HG03064 (cell line): ENCODE measurements around the gene IFITM10.
"Not testable (repeated sequence)": the region's sequence is repeated elsewhere in the genome, so short reads cannot be mapped to it uniquely, and the experiment has no call there.

Source experiments
- ATAC-seq: cut with Tn5 transposase; IDR thresholded peaks from one replicate; pipeline ENCODE4 v1.9.1; 2021; ENCODE audit warnings: low read depth; ENCODE audit not compliant: unreplicated experiment

Gene IFITM10

GRCh38 chr11:1778141-1778911 lies 27.9 kb upstream of the IFITM10 start:
- no peak for ATAC-seq

GRCh38 chr11:1777737-1778136 lies 27.3 kb upstream of the IFITM10 start:
- ATAC-seq, result no peak

GRCh38 chr11:1776944-1777715 lies 26.7 kb upstream of the IFITM10 start:
- ATAC-seq, result no peak

DNA sequence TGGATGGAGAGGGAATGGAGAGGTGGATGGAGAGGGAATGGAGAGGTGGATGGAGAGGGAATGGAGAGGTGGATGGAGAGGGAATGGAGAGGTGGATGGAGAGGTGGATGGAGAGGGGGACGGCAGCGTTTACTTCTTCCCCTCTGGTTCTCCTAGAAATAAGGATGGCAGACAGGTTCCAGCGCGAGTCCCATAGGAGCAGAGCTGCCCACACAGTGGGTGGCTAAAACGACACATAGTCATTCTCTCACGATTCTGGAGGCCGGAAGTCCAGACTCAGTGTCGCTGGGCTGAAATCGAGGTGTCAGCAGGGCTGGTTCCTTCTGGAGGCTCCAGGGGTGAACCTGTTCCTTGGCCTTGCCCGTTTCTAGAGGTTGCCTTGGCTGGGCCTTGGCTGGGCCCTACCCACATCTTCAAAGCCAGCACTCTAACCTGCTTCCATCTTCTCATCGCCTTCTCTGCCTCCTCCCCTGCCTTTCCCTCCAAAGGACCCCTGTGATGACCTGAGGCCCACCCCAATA lies 26.0 kb upstream of the IFITM10 start:
- ATAC-seq, result no peak

GRCh38 chr11:1774886-1775285 lies 24.5 kb upstream of the IFITM10 start:
- ATAC-seq, result no peak

DNA sequence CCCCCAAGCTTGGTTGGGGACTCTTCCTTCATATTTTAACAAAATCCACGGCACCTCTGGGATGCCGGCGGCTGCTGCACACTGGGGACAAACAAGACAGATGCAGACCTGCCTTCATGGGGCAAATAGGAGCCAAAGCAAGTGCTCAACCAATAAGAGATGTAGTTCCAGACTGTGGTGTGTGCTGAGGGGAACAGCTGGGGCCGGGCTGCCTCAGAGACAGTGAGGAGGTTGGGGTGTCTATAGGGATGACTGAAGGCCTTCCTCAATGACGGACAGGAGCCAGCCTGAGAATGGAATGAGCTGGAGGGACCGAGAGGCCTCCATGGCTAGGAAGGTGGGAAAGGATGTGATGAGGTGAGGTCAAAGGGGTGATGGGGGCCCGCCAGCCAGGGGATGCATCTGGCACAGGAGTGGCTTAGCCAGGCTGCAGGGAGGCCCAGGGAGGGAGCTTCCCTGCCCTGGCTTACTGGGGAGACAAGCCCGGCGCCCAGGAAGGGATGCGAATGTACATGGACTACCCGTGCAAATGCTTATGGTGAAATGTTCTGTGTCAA lies 23.7 kb upstream of the IFITM10 start:
- ATAC-seq, result no peak

- no peak for ATAC-seq
Measured at GRCh38 chr11:1773131-1773993, 23.0 kb upstream of the IFITM10 start.

DNA sequence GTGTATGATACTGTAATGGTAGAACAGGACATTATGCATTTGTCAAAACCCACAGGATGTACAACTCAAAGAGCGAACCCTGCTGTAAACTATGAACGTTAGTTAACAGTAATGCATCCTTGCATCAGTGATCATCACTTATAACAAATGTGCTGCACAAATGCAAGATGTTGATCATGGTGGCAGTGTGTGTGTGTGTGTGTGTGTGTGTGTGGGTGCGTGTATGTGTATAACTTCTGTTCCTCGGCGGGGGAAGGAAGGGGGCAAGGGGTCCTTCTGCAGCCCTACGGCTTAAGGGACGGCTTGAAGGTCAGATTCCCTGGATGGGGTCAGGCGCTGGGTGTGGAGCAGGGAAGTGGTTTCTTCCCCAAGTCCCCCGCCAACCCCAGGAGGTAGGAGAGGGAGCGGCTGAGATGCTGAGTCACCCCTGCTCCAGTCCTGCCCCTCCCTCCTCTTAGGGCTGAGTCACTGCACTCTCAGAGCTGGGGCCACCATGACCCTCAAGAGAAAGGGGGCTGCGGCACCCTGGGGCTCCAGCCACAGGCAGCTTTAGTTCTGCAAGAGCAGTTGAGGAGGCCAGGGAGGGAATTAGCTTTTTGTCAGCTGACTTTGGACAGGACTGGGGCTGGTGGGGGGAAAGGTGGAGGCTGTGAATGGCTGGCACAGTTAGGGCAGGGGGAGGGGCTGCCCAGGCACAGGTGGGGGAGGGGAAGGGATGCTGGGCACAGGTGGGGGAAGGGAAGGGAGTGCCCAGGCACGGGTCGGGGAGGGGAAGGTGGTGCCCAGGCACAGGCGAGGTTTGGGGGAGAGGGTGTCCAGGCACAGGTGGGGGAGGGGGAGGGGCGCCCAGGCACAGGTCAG lies 22.1 kb upstream of the IFITM10 start:
- no peak for ATAC-seq

DNA sequence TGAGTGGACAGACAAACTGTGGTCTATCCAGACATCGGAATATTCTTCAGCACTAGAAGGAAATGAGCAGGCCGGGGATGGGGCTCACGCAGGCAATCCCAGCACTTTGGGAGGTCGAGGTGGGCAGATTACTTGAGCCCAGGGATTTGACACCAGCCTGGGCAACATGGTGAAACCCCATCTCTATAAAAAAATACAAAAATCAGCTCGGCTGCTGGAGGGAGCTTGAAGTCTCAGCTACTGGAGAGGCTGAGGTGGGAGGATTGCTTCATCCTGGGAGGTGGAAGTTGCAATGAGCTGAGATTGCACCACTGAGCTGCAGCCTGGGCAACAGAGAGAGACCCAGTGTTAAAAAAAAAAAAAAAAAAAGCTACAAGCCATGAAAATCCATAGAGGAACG lies 21.3 kb upstream of the IFITM10 start:
- no peak for ATAC-seq

- ATAC-seq, result no peak
Measured at GRCh38 chr11:1771273-1771672, 20.9 kb upstream of the IFITM10 start.

DNA sequence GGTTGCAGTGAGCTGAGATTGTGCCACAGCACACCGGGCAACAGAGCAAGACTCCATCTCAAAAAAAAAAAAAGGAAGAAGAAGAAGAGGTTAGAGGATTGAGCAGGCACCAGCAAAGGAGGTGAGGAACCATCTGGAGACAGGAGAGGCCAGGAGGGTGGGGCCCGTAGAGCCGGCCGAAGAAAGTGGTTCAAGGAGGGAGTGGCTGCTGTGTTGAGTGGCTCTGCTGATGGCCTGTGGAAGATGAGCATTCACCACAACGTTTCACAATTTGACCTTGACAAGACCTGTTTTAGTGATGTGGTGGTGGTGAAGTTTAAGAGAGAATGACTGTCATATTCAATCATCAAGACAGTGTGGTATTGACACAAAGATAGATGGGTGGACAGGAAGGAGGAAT lies 20.1 kb upstream of the IFITM10 start:
- no peak for ATAC-seq

DNA sequence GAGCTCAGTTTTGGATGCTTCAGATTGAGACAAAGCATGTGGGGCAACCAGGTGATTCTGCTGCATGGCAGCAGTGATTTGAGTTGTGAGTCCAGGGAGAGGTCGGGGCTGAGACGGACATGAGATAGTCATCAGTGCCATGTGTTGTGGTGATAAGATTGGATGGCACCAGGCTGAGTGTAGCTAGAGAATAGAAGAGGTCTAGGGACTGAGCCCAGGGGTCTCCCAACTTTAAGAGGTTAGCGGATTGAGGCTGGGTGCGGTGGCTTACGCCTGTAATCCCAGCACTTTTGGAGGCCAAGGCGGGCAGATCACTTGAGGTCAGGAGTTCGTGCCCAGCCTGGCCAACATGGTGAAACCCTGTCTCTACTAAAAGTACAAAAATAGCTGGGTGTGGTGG lies 19.7 kb upstream of the IFITM10 start:
- no peak for ATAC-seq

DNA sequence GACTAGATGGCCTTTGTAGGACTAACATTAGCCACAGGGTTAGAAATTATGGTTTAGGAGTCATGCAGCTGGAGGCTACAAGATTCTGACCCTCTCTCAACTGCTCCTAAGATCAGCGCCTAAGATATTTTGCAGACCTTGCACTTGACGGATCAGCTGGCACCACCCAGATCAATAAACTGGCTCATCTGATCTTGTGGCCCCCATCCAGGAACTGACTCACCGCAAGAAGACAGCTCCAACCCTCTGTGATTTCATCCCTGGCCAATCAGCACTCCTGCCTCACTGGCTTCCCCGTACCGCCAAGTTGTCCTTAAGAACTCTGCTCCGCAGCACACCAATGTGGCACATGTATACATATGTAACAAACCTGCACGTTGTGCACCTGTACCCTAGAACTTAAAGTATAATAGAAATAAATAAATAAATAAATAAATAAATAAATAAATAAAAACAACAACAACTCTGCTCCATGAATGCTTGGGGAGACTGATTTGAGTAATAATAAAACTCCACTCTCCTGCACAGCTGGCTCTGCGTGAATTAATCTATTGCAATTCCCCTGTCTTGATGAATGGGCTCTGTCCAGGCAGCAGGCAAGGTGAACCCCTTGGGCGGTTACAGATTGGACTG lies 19.0 kb upstream of the IFITM10 start:
- not testable (repeated sequence) for ATAC-seq

DNA sequence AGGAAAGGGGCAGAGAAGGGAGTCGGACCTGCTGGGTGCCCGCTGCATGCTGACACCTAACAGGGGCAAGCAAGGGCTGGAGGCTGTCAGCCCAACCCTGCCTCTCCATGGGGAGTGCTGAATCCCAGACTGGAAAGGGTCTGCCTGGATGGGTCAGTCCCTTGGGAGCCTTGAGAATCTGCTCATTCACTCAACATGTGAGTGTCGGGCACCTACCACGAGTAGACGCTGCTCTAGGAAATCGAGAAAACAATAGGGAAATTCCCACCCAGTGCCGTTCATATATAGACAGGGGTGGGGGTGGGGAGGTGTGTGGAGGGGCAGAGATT lies 17.7 kb upstream of the IFITM10 start:
- ATAC-seq, result no peak

- ATAC-seq, result no peak
Measured at GRCh38 chr11:1767399-1768140, 17.2 kb upstream of the IFITM10 start.

DNA sequence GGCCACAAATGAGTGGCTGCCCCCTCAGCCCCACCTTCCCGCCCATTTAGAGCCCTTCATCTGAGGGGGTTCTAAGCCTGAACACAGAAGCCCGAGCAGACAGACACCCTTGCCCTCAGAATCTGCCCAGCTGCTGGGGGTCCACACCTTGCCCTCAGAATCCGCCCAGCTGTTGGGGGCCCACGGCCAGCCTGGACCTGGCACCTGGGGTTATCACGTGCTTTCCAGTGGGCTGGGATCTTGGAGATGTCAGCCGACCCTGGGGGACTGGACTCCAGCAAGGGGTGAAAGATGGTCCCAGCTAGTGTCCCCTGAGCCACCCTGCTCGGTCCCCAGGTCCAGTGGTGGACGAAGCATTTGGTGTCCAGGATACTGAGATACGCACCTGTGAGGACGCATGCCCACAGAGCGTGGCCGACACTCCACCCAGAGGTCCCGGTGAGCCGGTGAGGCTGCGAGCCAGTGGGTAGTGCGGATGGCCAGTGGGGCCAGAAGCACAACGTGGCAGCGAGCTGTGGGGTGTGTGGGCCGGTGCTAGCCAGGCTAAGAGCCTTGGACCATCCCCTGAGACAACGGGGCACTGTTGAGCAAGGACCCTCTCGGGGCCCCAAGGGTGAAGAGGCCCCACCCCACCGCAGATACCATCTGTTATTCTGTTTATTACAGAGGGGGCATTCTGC lies 16.5 kb upstream of the IFITM10 start:
- ATAC-seq, result no peak

GRCh38 chr11:1765871-1766718 lies 15.7 kb upstream of the IFITM10 start:
- no peak for ATAC-seq
